PC-3 (cell line): ENCODE measurements around the gene MYO7A. TPM values are rescaled to one million over a fixed set of nuclear protein-coding genes. Genes with fewer than 3 reads are reported as not detected.

ENCODE experiments used
- ATAC-seq: fragments of 200-7000 bp; cut with Tn5 transposase; 2 replicates; pipeline ENCODE4 v1.9.1; 2020; ENCODE audit warnings: mild to moderate bottlenecking, moderate library complexity
- BruUV-seq: library from RNA; stranded (reverse); fragments of 400-500 nt; replicated peaks from 2 replicates; lab custom pipeline; 2021; lab: Mats Ljungman, UMichigan
- CTCF ChIA-PET: fragments of 300-600 bp; sonication (Branson Sonifier 250); formaldehyde crosslinking; loops from one replicate; lab custom pipeline; 2022; ENCODE audit warnings: antibody characterized with exemption; lab: Charles Lee
- POLR2A ChIA-PET: fragments of 300-600 bp; sonication (Branson Sonifier 250); formaldehyde crosslinking; loops from one replicate; lab custom pipeline; 2022; ENCODE audit warnings: antibody characterized with exemption; ENCODE audit not compliant: unreplicated experiment; lab: Charles Lee
- DNase-seq: peaks from one replicate; pipeline ENCODE4 v3.0.0-alpha.2; 2015
- H2AFZ ChIP-seq: fragments of 300-600 bp; sonication (generic); 2 replicates; pipeline ENCODE4 v1.6.0; 2016; ENCODE audit warnings: antibody characterized with exemption, low read length
- H3F3A ChIP-seq: fragments of 300-600 bp; sonication (generic); one replicate; pipeline ENCODE4 v1.6.0; 2017; ENCODE audit warnings: antibody characterized with exemption, low read length, control low read depth, mild to moderate bottlenecking; ENCODE audit not compliant: unreplicated experiment
- H3K27ac ChIP-seq: fragments of 300-600 bp; sonication (generic); 2 replicates; pipeline ENCODE4 v1.5.1; 2016; ENCODE audit warnings: mild to moderate bottlenecking, low read length
- H3K27me3 ChIP-seq: fragments of 300-600 bp; sonication (generic); 2 replicates; pipeline ENCODE4 v1.6.1; 2016; ENCODE audit warnings: low read length, mixed read lengths
- H3K36me3 ChIP-seq: fragments of 300-600 bp; sonication (generic); 2 replicates; pipeline ENCODE4 v1.6.1; 2016; ENCODE audit warnings: low read depth, mixed run types, low read length, mixed read lengths
- H3K4me1 ChIP-seq: fragments of 300-600 bp; sonication (generic); 2 replicates; pipeline ENCODE4 v1.5.1; 2016; ENCODE audit warnings: low read length; ENCODE audit not compliant: insufficient read depth
- H3K4me2 ChIP-seq: fragments of 300-600 bp; sonication (generic); 2 replicates; pipeline ENCODE4 v1.6.0; 2016; ENCODE audit warnings: low read length
- H3K4me3 ChIP-seq: fragments of 300-600 bp; sonication (generic); 2 replicates; pipeline ENCODE4 v1.5.1; 2016; ENCODE audit warnings: mild to moderate bottlenecking, low read length, mixed read lengths
- H3K79me2 ChIP-seq: fragments of 300-600 bp; sonication (generic); 2 replicates; pipeline ENCODE4 v1.6.1; 2017; ENCODE audit warnings: low read length, mixed read lengths
- H3K9ac ChIP-seq: fragments of 300-600 bp; sonication (generic); 2 replicates; pipeline ENCODE4 v1.6.0; 2016; ENCODE audit warnings: mild to moderate bottlenecking, low read length
- H3K9me2 ChIP-seq: fragments of 300-600 bp; sonication (generic); replicated peaks from 2 replicates; pipeline ENCODE4 v1.6.1; 2016; ENCODE audit warnings: mixed run types, low read length, mixed read lengths
- H3K9me3 ChIP-seq: fragments of 300-600 bp; sonication (generic); 2 replicates; pipeline ENCODE4 v1.6.1; 2016; ENCODE audit warnings: low read length, mixed read lengths
- H4K20me1 ChIP-seq: fragments of 300-600 bp; sonication (generic); 2 replicates; pipeline ENCODE4 v1.6.1; 2016; ENCODE audit warnings: low read length, mixed read lengths
- EZH2 ChIP-seq: fragments of 300-600 bp; sonication (generic); IDR thresholded peaks from one replicate; pipeline ENCODE4 v1.6.1; 2017; ENCODE audit warnings: antibody characterized with exemption, mild to moderate bottlenecking, low read length; ENCODE audit not compliant: unreplicated experiment
- EZH2phosphoT487 ChIP-seq: fragments of 300-600 bp; sonication (generic); IDR thresholded peaks from 2 replicates; pipeline ENCODE4 v1.6.1; 2018; ENCODE audit warnings: mild to moderate bottlenecking, antibody characterized with exemption, low read length, borderline replicate concordance
- intact Hi-C: fragments of 100-400 bp; cut with micrococcal nuclease; formaldehyde crosslinking; loops from 2 replicates; pipeline ENCODE4 v1.9.0; 2023
- total RNA-seq: library from RNA; depleted of rRNA; stranded (reverse); fragments of >200 nt; gene quantifications from 2 replicates; pipeline ENCODE4 v1.2.3, GENCODE V29; 2014
- TF ChIP-seq, protein P1 (sequence below): fragments of 300-600 bp; sonication (generic); conservative IDR thresholded peaks from 2 replicates; pipeline ENCODE4 v1.5.1; 2017; ENCODE audit warnings: antibody characterized with exemption, low read depth, mild to moderate bottlenecking, low read length

Gene MYO7A
- total RNA-seq, 1 experiment from 2014 or later = 0.66 TPM

DNA sequence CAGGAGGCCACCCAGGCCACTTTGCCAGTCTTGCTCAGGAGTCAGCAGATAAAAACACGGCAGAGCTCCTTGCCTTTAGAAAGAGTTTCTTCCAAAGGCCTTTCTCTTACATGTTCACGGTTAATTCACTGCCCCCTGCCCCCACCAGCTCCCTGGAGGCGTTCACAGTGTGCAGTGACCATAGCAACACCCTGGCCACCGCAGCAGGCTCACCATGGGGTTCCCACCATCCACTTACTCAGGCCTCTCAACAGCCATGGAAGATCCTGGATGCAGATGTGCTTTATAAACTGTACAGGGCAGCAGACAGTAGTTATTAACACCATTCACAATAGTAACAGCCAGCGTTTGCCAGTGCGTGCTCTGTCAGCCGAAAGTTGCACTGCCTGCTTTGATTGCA lies 10.6 kb upstream of the MYO7A start:
- BruUV-seq = no TSS peak
- intact Hi-C loops = loop anchor here (10.0 kb wide), 1 partner anchor 313 kb away; no protein-coding TSS in a partner anchor
- Histone ChIP-seq H3K9me2 (no peaks in the 10 kb centered on the region), H3K4me3 (no peak overlapping the region), H3K79me2 (no peaks in the 10 kb centered on the region), H3K9me3 (no peaks in the 10 kb centered on the region), H3K27ac (no peak overlapping the region), H4K20me1 (no peaks in the 10 kb centered on the region), H3F3A (no peaks in the 10 kb centered on the region), H3K4me2 (no peak overlapping the region), H3K9ac (no peak overlapping the region), H3K27me3 (no peaks in the 10 kb centered on the region), H3K36me3 (no peaks in the 10 kb centered on the region), H2AFZ (no peak overlapping the region), H3K4me1 (no peaks in the 10 kb centered on the region)
- ChIA-PET POLR2A (no interaction called here), CTCF (interaction anchor here (1.3 kb wide), 1 partner anchor 70 kb away, joined by 4 read pairs; no protein-coding TSS in a partner anchor)
- ATAC-seq (no peak), DNase-seq (no peak)
- TF ChIP-seq EZH2 = no peak
- TF ChIP-seq, protein P1, sequence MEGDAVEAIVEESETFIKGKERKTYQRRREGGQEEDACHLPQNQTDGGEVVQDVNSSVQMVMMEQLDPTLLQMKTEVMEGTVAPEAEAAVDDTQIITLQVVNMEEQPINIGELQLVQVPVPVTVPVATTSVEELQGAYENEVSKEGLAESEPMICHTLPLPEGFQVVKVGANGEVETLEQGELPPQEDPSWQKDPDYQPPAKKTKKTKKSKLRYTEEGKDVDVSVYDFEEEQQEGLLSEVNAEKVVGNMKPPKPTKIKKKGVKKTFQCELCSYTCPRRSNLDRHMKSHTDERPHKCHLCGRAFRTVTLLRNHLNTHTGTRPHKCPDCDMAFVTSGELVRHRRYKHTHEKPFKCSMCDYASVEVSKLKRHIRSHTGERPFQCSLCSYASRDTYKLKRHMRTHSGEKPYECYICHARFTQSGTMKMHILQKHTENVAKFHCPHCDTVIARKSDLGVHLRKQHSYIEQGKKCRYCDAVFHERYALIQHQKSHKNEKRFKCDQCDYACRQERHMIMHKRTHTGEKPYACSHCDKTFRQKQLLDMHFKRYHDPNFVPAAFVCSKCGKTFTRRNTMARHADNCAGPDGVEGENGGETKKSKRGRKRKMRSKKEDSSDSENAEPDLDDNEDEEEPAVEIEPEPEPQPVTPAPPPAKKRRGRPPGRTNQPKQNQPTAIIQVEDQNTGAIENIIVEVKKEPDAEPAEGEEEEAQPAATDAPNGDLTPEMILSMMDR = no peak
- no peak for TF ChIP-seq EZH2phosphoT487

DNA sequence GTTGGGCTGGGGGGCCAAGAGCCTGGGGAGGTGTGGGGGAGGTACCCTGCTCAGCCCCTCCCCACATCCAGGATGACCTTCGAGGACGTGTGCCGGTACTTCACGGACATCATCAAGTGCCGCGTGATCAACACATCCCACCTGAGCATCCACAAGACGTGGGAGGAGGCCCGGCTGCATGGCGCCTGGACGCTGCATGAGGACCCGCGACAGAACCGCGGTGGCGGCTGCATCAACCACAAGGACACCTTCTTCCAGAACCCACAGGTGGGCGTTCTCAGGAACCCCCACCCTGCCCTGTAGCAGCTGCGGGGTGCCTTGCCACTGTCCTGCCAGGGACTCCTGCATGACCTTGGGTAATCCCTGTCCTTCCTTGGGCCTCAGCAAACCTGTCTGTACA lies 10.0 kb upstream of the MYO7A start:
- no peak overlapping the region for H3K27ac ChIP-seq
- H3K27me3 ChIP-seq = no peaks in the 10 kb centered on the region
- H3F3A ChIP-seq = no peaks in the 10 kb centered on the region
- ATAC-seq (no peak), DNase-seq (no peak)
- H3K4me1 ChIP-seq = no peaks in the 10 kb centered on the region
- no peaks in the 10 kb centered on the region for H3K9me2 ChIP-seq
- H3K4me2 ChIP-seq = no peak overlapping the region
- intact Hi-C loops = loop anchor here (10.0 kb wide), 1 partner anchor 313 kb away; no protein-coding TSS in a partner anchor
- TF ChIP-seq EZH2 (no peak), EZH2phosphoT487 (no peak)
- TF ChIP-seq, protein P1 = no peak
- H4K20me1 ChIP-seq = no peaks in the 10 kb centered on the region
- no peak overlapping the region for H3K4me3 ChIP-seq
- CTCF ChIA-PET = no interaction called here
- no peaks in the 10 kb centered on the region for H3K9me3 ChIP-seq
- no peak overlapping the region for H2AFZ ChIP-seq
- no peak overlapping the region for H3K9ac ChIP-seq
- BruUV-seq = no TSS peak
- no peaks in the 10 kb centered on the region for H3K79me2 ChIP-seq
- no peaks in the 10 kb centered on the region for H3K36me3 ChIP-seq
- POLR2A ChIA-PET = no interaction called here

DNA sequence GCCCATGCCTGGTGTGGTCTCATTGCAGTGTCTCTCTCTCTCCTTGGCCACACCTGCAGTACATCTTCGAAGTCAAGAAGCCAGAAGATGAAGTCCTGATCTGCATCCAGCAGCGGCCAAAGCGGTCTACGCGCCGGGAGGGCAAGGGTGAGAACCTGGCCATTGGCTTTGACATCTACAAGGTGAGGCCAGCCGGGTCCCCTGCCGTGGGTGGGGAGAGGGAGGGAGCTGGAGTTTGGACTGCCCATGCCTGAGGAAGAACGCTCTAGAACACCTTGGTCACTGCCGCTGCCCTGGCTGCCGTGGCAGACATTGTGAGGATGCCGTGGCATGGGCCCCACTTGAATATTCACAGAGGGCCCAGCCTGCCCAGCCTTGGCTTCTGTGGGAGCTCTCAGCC lies 9.1 kb upstream of the MYO7A start:
- ATAC-seq (no peak), DNase-seq (no peak)
- Histone ChIP-seq H3K9me2 (no peaks in the 10 kb centered on the region), H3K27me3 (no peaks in the 10 kb centered on the region), H3K9ac (no peak overlapping the region), H3K79me2 (no peaks in the 10 kb centered on the region), H3K4me1 (no peaks in the 10 kb centered on the region), H3K36me3 (no peaks in the 10 kb centered on the region), H2AFZ (no peak overlapping the region), H3K9me3 (no peaks in the 10 kb centered on the region), H3K4me3 (no peak overlapping the region), H4K20me1 (no peaks in the 10 kb centered on the region), H3K4me2 (no peak overlapping the region), H3K27ac (no peak overlapping the region), H3F3A (no peaks in the 10 kb centered on the region)
- ChIA-PET POLR2A (no interaction called here), CTCF (no interaction called here)
- no peak for TF ChIP-seq EZH2
- TF ChIP-seq, protein P1 = no peak
- no peak for TF ChIP-seq EZH2phosphoT487
- BruUV-seq = no TSS peak
- intact Hi-C loops = loop anchor here (10.0 kb wide), 1 partner anchor 314 kb away; no protein-coding TSS in a partner anchor
